IgD-negative memory B cell (primary cell): Measurements from ENCODE around the gene PRDM15. TPM values are rescaled to one million over a fixed set of nuclear protein-coding genes. Genes with fewer than 3 reads are reported as not detected.

Source experiments
- H3K27ac Mint-ChIP-seq, 3 donors: one replicate each; pipeline ENCODE4 v1.8.0; 2020 to 2022; ENCODE audit warnings: mild to moderate bottlenecking in 3 of 3, mixed read lengths in 3 of 3, moderate library complexity in 1 of 3
- H3K27me3 Mint-ChIP-seq: one replicate; pipeline ENCODE4 v1.8.0; 2021; ENCODE audit warnings: mixed read lengths
- H3K36me3 Mint-ChIP-seq: one replicate; pipeline ENCODE4 v1.8.0; 2020; ENCODE audit warnings: mild to moderate bottlenecking, mixed read lengths
- H3K4me1 Mint-ChIP-seq, 3 donors: one replicate each; pipeline ENCODE4 v1.8.0; 2020 to 2022; ENCODE audit warnings: mixed read lengths in 3 of 3, mild to moderate bottlenecking in 1 of 3
- H3K4me3 Mint-ChIP-seq, 4 donors: one replicate each; pipeline ENCODE4 v1.8.0; 2020 to 2022; ENCODE audit warnings: mild to moderate bottlenecking in 4 of 4, mixed read lengths in 4 of 4, moderate library complexity in 3 of 4
- H3K9me3 Mint-ChIP-seq, 3 donors: one replicate each; pipeline ENCODE4 v1.8.0; 2020 to 2021; ENCODE audit warnings: mixed read lengths in 3 of 3, mild to moderate bottlenecking in 1 of 3
- polyA plus RNA-seq: library from polyadenylated mRNA; unstranded; fragments of 300-500 nt; fragmentation: Illumina TruSeq; gene quantifications from one replicate; pipeline ENCODE4 v1.2.3, GENCODE V29; 2021

PRDM15 gene
- polyA plus RNA-seq, 1 donor from 2014 or later: 5.6 TPM

DNA sequence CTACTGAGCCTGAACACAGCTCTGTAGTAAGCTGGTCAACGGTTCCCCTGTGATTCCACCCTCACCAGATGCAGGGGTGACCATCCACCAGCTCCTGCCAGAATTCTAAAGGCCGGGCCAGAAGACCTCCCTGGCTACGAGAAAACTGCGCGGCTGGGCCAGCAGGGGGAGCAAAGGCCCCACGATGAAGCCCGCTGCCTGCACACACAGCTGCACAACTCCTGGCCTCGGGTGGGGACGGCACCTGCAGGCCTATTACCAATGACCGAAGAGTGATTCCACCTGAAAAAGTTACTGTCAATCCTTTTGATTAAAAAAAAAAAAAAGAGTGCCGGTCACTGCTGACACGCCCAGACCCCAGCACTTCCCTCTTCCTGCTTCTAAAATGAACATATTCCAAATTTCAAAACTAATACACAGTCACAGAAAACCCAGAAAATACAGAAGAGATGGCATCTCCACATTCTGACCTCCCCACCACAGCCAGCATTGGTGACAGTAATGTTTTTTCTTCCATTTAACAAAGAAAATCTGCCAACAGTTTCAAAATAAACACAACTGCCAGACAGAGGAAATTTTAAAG, 62.5 kb downstream of the PRDM15 start:
- Mint-ChIP-seq H3K9me3 (no peaks in the 10 kb centered on the region), H3K27me3 (no peaks in the 10 kb centered on the region), H3K27ac (no peak overlapping the region), H3K4me1 (peaks cover 6 to 10% (median 8%) of the 10 kb centered on the region in 3 donors), H3K4me3 (peak overlapping the region in 1 of 4 donors; percentile 72), H3K36me3 (peaks cover 1% of the 10 kb centered on the region)

DNA sequence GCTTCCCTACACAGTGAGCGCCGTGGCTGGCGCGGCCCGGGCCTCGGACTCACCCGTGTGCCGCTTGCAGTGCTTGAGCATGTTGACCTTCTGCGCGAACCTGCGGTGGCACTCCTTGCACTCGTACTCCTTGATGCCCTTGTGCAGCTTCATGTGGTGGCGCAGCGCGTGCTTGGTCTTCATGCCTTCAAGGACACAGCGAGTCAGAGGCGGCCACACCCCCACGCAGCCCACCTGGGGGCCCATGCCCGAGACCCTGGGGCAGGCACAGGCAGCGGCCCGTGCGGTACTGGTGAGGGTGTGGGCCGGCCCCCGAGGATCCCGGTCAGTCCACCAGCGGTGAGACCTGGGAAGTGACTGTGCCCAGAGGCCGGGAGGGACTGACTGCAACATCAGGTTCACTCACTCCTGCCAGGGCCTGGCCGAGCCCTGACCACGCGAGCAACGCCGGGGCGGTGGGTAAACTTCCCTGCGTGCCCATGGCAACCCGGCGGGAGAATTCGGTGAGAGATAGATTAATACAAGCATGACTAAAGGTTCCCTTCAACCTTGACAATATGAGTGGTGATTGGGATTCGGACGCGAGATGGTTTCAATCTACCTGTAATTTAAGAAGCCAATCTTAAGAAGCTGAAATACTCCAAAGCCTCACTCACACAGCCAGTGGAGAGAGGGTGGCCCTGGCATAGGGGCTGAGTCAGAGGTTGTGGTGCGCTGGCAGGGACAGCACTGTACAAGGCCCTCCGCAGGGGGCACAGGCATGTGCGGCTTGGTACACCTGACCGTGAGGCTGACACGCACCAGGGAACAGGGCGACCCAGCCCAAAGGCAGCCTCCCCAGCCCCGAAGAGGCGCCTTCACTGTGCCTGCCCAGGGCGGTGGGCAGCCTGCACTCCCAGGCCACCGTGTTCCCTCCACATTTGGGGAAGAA, 63.2 kb downstream of the PRDM15 start:
- Mint-ChIP-seq H3K9me3 (no peaks in the 10 kb centered on the region), H3K27ac (no peak overlapping the region), H3K36me3 (peaks cover 1% of the 10 kb centered on the region), H3K4me1 (peaks cover 6 to 10% (median 8%) of the 10 kb centered on the region in 3 donors), H3K27me3 (no peaks in the 10 kb centered on the region), H3K4me3 (no peak overlapping the region)

DNA sequence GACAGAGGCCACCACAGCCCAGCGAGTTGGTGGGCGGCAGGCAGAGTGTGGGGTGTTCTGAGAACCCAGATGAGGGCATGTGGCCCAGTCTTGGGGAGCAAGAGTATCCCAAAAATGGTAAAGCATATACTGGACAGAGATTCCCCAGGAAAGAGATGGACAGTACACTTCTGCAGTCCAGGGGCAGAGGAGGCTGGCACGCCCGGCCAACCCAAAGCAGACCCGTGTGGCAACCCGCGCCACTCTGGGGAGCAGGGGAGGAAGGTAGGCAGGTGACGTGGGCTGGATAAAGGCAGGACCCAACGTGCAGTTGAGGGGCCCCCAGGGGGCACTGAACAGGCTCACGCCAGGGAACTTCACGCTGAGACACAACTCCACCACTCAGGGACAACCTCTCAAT, 65.9 kb downstream of the PRDM15 start:
- Mint-ChIP-seq H3K9me3 (no peaks in the 10 kb centered on the region), H3K4me1 (peaks cover 6 to 10% (median 8%) of the 10 kb centered on the region in 3 donors), H3K27ac (peak overlapping the region in 1 of 3 donors; percentile 48), H3K36me3 (peaks cover 3% of the 10 kb centered on the region), H3K4me3 (no peak overlapping the region), H3K27me3 (no peaks in the 10 kb centered on the region)

DNA sequence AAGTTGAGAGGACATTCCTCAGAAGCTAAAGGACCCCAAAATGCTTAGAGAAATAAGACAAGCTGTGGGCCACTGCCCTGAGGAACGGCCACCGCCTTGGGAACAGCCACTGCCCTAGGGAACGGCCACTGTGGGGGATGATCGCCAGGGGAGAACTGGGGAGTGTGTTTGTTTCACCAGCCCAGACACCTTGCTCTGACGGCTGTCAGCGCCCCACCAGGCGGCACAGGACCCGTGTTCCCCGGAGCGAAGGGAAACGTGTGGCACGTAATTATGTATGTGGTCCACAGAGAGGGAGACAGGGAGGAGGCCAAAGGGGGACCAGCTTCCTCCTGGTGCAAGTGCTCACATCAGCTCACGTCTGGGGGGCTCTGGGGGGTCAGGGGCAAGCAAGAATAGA, 66.5 kb downstream of the PRDM15 start:
- Mint-ChIP-seq H3K9me3 (no peaks in the 10 kb centered on the region), H3K27me3 (no peaks in the 10 kb centered on the region), H3K27ac (no peak overlapping the region), H3K4me1 (peaks cover 6 to 10% (median 8%) of the 10 kb centered on the region in 3 donors), H3K36me3 (peaks cover 5% of the 10 kb centered on the region), H3K4me3 (no peak overlapping the region)

DNA sequence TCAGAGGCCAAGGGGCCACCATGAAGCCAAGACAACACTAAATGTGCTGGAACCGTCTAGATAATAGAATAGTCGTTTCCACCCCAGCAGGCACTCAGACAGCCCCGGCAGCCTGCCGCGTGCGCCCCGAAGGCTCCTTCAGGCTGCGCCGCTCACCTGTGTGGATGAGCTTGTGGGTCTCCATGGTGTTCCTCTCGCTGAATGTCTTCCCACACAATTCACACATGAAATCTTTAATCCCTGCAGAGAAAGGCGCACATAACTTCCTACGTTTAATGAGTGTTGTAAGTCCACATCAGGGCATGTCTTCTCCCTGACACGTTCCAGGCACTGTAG, 68.6 kb downstream of the PRDM15 start:
- Mint-ChIP-seq H3K9me3 (no peaks in the 10 kb centered on the region), H3K36me3 (peaks cover 8% of the 10 kb centered on the region), H3K4me1 (peaks cover 0 to 1% (median 0%) of the 10 kb centered on the region in 3 donors), H3K4me3 (no peak overlapping the region), H3K27me3 (no peaks in the 10 kb centered on the region), H3K27ac (no peak overlapping the region)

DNA sequence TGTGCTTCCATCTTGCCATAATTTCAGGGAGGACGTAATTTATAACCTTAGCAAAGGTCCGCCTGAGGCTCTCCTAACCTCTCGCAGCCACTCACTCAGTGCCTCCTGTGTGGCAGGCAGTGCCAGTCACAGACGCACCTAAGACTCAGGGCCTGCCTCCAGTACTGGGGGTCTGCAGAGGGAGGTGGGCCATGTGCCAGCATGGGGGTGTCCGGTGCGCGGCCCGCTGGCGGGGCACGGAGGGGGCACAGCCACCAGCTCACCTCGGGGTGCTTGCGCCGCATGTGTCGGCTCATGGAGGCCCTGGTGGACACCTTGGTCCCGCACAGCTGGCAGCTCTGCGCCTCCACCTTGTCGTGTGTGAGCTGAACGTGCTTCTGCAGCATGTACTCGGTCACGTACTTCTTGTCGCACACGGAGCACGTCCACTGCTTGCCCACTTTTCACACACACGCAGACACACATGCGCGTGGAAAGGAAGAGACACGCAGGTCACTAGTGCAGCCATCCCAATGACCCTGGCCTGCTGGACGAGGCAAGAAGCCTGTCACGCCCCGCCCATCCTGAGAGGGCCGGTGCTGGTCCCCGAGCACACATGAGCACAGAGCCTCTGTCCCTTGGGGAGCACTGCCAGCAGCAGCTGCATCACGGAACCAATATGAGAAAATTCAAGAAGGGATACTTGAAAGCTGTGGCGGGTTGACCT, 69.1 kb downstream of the PRDM15 start:
- Mint-ChIP-seq H3K27me3 (no peaks in the 10 kb centered on the region), H3K27ac (no peak overlapping the region), H3K4me1 (peaks cover 0 to 1% (median 0%) of the 10 kb centered on the region in 3 donors), H3K4me3 (no peak overlapping the region), H3K36me3 (peaks cover 8% of the 10 kb centered on the region), H3K9me3 (no peaks in the 10 kb centered on the region)

DNA sequence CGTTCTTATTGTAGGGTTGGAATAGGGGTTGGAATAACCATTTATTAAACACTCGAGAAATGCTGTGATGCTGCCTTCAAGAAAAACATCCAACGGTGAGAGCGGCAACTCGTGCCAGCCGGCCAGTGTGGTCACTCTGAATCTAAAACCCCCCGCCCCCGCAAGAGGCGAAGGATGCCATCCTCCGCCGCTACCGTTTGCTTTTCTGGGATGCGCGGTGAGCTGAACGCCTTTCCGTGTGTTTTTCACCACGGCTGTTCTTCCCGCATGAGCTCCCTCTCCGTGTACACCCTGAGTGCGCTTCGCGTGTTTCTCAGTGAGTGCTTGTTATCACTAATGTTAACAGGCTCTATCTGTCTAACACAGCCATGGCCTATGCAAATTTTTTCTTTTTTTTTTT, 70.3 kb downstream of the PRDM15 start:
- no peak overlapping the region for H3K4me3 Mint-ChIP-seq
- H3K27me3 Mint-ChIP-seq: no peaks in the 10 kb centered on the region
- H3K4me1 Mint-ChIP-seq: peaks cover 0 to 1% (median 0%) of the 10 kb centered on the region in 3 donors
- peaks cover 8% of the 10 kb centered on the region for H3K36me3 Mint-ChIP-seq
- no peaks in the 10 kb centered on the region for H3K9me3 Mint-ChIP-seq
- H3K27ac Mint-ChIP-seq: no peak overlapping the region

DNA sequence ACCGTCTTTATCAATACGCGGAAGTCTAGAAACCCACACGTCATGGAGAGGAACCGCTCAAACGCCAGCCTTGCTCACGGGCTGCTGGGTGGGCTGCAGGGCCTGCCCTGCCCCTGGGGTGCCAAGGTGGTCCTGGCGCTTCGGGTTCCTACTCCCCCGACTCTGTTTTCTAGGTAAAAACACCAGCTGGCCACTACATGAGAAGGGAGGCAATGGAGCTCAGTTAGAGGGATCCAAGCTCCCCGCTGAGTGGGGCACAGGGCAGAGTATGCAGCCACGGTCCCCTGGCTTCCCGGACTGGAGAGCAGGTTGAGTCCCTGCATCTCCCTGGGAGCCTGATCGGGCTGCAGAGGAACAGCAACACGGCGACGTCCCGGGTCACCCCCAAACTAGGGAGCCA, 71.0 kb downstream of the PRDM15 start:
- H3K4me3 Mint-ChIP-seq: peak overlapping the region in 1 of 4 donors; percentile 39
- H3K27me3 Mint-ChIP-seq: no peaks in the 10 kb centered on the region
- H3K27ac Mint-ChIP-seq: no peak overlapping the region
- peaks cover 0 to 1% (median 0%) of the 10 kb centered on the region in 3 donors for H3K4me1 Mint-ChIP-seq
- peaks cover 8% of the 10 kb centered on the region for H3K36me3 Mint-ChIP-seq
- H3K9me3 Mint-ChIP-seq: no peaks in the 10 kb centered on the region

DNA sequence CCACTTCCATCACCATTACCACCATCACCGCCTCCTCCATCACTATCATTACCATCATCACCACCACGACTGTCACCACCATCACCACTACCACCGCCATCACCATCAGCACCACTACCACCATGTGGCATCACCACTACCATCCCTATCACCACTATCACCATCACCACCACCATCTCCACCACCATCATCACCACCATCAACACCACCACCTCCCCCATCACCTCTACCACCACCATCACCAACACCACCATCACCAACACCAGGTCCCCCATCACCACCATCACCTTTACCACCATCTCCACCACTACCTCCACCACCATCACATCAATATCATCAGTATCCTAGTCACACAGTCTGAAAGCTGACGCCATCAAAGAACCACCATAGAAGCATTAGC, 72.4 kb downstream of the PRDM15 start:
- no peak overlapping the region for H3K4me3 Mint-ChIP-seq
- H3K36me3 Mint-ChIP-seq: peaks cover 8% of the 10 kb centered on the region
- no peak overlapping the region for H3K27ac Mint-ChIP-seq
- H3K27me3 Mint-ChIP-seq: no peaks in the 10 kb centered on the region
- peaks cover 0 to 1% (median 0%) of the 10 kb centered on the region in 3 donors for H3K4me1 Mint-ChIP-seq
- H3K9me3 Mint-ChIP-seq: no peaks in the 10 kb centered on the region

DNA sequence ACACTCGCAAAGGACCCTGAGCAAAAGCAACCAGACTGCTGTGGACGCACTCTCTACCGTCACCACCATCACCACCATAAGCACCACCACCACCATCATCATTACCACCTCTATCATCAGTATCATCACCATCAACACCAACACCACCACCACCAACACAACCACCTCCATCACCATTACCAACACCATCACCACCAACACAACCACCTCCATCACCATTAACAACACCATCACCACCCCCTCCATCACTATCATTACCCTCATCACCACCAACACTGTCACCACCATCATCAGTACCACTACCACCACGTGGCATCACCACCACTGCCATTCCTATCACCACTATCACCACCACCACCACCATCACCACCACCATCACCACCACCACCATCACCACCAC, 73.5 kb downstream of the PRDM15 start:
- no peak overlapping the region for H3K27ac Mint-ChIP-seq
- no peak overlapping the region for H3K4me3 Mint-ChIP-seq

DNA sequence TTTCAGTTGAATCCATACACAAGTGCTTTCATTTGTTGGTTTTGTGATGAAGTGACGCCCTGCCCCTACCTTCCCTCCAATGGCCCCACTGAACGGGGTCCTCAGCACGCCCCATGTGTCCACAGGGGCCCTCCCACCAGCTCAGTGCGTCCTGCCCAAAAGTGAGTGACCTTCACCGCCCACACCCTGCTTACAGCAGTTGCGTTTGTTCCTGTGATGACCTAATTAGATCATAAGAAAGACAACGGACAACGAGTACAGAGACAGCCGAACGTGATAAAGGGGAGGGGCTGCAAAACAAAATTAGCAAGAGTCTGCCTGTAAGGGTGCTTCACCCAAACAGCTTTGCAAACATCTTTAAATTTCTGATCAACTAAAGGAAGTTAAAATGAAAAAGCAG, 74.1 kb downstream of the PRDM15 start:
- H3K4me3 Mint-ChIP-seq: no peak overlapping the region
- no peaks in the 10 kb centered on the region for H3K9me3 Mint-ChIP-seq
- peaks cover 0 to 1% (median 0%) of the 10 kb centered on the region in 3 donors for H3K4me1 Mint-ChIP-seq
- peaks cover 12% of the 10 kb centered on the region for H3K36me3 Mint-ChIP-seq
- H3K27me3 Mint-ChIP-seq: no peaks in the 10 kb centered on the region
- peak overlapping the region in 1 of 3 donors; percentile 78 for H3K27ac Mint-ChIP-seq

More for the DNA sequence above, 73.5 kb downstream of the PRDM15 start:
- no peaks in the 10 kb centered on the region for H3K9me3 Mint-ChIP-seq
- H3K36me3 Mint-ChIP-seq: peaks cover 10% of the 10 kb centered on the region
- H3K27me3 Mint-ChIP-seq: no peaks in the 10 kb centered on the region
- peaks cover 0 to 1% (median 0%) of the 10 kb centered on the region in 3 donors for H3K4me1 Mint-ChIP-seq

DNA sequence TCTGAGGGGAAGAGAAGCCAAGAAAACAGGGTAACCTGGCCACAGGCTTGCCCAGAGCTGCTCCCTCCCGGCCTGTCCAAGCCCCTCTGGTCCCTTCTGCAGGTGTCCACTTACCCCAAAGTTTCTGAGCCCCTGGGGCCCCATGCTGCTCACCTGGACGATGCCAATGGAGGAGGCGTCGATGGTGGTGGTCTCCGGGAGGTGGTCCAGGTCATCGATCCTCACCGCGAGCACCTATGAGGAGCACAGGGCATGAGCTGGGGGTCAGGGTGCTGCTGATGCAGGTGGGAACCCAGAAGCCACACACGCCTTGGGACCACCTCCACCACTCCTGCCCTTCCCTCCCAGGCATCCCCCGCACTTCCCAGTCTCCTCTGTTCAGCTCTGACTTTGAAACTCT, 74.8 kb downstream of the PRDM15 start:
- peaks cover 0 to 1% (median 0%) of the 10 kb centered on the region in 3 donors for H3K4me1 Mint-ChIP-seq
- H3K36me3 Mint-ChIP-seq: peaks cover 12% of the 10 kb centered on the region
- H3K9me3 Mint-ChIP-seq: no peaks in the 10 kb centered on the region
- no peaks in the 10 kb centered on the region for H3K27me3 Mint-ChIP-seq
- H3K4me3 Mint-ChIP-seq: no peak overlapping the region
- peak overlapping the region in 1 of 3 donors; percentile 78 for H3K27ac Mint-ChIP-seq

DNA sequence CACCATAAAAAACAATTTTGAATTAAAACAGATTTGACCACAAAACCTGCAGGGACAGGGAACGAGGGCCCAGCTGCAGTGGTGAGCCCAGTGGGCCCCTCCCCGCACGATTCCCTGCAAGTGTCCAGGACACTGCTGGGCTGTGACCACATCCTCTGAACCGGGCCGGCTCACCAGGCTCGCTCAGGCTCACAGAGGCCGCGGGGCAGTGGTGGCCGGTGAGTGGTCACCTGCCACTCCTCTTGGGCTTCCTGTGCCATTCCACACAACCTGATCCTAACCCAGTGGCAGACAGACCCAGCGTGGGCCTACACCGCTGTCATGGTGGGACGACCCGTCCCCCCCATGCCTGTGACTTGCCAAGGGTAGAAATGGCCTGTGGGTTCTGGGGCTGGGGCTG, 75.8 kb downstream of the PRDM15 start:
- Mint-ChIP-seq H3K9me3 (no peaks in the 10 kb centered on the region), H3K4me1 (peaks cover 0 to 1% (median 0%) of the 10 kb centered on the region in 3 donors), H3K27ac (no peak overlapping the region), H3K36me3 (peaks cover 12% of the 10 kb centered on the region), H3K4me3 (no peak overlapping the region), H3K27me3 (no peaks in the 10 kb centered on the region)

DNA sequence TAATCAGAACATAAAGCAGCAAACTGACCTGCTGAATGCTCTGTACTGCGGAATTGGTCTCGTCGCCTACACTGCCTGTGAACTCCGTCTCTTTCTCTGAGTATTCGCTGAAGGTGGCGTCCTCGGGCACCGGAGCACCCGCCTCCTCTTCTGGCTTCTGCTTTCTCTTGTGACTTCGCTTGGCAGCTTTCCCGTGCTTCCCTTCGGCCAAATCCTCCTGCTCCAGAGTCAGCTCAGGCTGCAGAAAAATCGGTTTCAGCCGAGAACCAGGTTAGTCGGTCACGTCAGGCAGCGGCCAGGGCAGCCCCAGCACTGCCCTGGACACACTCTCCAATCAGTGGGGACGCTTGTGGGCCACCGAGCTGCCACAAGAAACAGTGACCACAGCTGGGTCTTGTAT, 76.5 kb downstream of the PRDM15 start:
- Mint-ChIP-seq H3K4me3 (no peak overlapping the region), H3K4me1 (peaks cover 0 to 1% (median 0%) of the 10 kb centered on the region in 3 donors), H3K27ac (no peak overlapping the region), H3K9me3 (no peaks in the 10 kb centered on the region), H3K36me3 (peaks cover 16% of the 10 kb centered on the region), H3K27me3 (no peaks in the 10 kb centered on the region)

DNA sequence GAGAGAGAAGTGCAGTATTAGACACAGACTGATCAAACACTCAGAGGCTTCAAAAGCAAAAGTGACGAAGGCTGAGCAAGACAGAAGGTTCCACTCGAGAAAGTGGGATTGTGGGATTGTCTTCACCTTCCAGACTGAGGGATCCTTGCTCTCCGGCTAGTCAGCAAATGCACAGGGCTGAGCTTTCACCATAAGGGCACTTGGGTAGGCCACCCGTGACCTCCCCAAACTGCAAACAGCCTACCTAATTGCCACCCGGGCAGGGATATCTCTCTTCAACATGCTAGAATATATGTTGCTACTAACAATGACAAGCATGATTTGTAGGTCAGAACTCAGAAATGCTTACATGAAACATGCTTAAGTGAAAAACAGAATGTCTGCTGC, 77.0 kb downstream of the PRDM15 start:
- Mint-ChIP-seq H3K27ac (no peak overlapping the region), H3K4me3 (no peak overlapping the region), H3K4me1 (peaks cover 0 to 1% (median 0%) of the 10 kb centered on the region in 3 donors), H3K36me3 (peaks cover 16% of the 10 kb centered on the region), H3K27me3 (no peaks in the 10 kb centered on the region), H3K9me3 (no peaks in the 10 kb centered on the region)
